IMR-90 (cell line): ENCODE results near the gene PID1. TPM values are rescaled to one million over a fixed set of nuclear protein-coding genes. Genes with fewer than 3 reads are reported as not detected.

Experiments used
- ATAC-seq: fragments of 200-7000 bp; cut with Tn5 transposase; 2 replicates; pipeline ENCODE4 v1.9.1; 2020; ENCODE audit warnings: low read depth, mild to moderate bottlenecking, moderate library complexity
- BruUV-seq: library from RNA; stranded (reverse); fragments of 400-500 nt; replicated peaks from 2 replicates; lab custom pipeline; 2021; lab: Mats Ljungman, UMichigan
- CTCF ChIA-PET: fragments of 300-600 bp; formaldehyde crosslinking; extraction: SDS; loops from one replicate; lab custom pipeline; 2021; ENCODE audit warnings: antibody characterized with exemption; lab: Yijun Ruan, JAX
- POLR2A ChIA-PET: fragments of 300-600 bp; sonication (Branson Sonifier 250); formaldehyde crosslinking; loops from one replicate; lab custom pipeline; 2022; ENCODE audit warnings: antibody characterized with exemption; ENCODE audit not compliant: unreplicated experiment; lab: Charles Lee
- DNase-seq: peaks from one replicate; pipeline ENCODE4 v3.0.0; 2013
- H2AFZ ChIP-seq: replicated peaks from 2 replicates; pipeline ENCODE3; 2013; ENCODE audit warnings: low read length, mild to moderate bottlenecking; ENCODE audit not compliant: poor library complexity
- H2AK5ac ChIP-seq: 2 replicates; pipeline ENCODE4 v1.6.1; 2013; ENCODE audit warnings: low read depth, low read length, inconsistent platforms
- H2AK9ac ChIP-seq: replicated peaks from 2 replicates; pipeline ENCODE3; 2013; ENCODE audit warnings: mild to moderate bottlenecking, low read depth, low read length, moderate library complexity; ENCODE audit not compliant: poor library complexity
- H2BK120ac ChIP-seq: 2 replicates; pipeline ENCODE4 v1.6.1; 2013; ENCODE audit warnings: low read depth, low read length, inconsistent platforms
- H2BK15ac ChIP-seq: 3 replicates; pipeline ENCODE4 v1.6.1; 2013; ENCODE audit warnings: low read depth, low read length, inconsistent platforms
- H2BK20ac ChIP-seq: 2 replicates; pipeline ENCODE4 v1.6.1; 2013; ENCODE audit warnings: low read depth, mild to moderate bottlenecking, inconsistent platforms, low read length, moderate library complexity
- H2BK5ac ChIP-seq: 2 replicates; pipeline ENCODE4 v1.6.1; 2013; ENCODE audit warnings: mild to moderate bottlenecking, low read depth, low read length, inconsistent platforms; ENCODE audit not compliant: poor library complexity, severe bottlenecking
- H3K14ac ChIP-seq: replicated peaks from 2 replicates; pipeline ENCODE4 v1.6.1; 2013; ENCODE audit warnings: low read depth, low read length, inconsistent platforms
- H3K18ac ChIP-seq: 2 replicates; pipeline ENCODE4 v1.6.1; 2013; ENCODE audit warnings: low read depth, low read length, control low read depth
- H3K23ac ChIP-seq: 2 replicates; pipeline ENCODE4 v1.6.1; 2013; ENCODE audit warnings: low read depth, low read length, inconsistent platforms
- H3K27ac ChIP-seq: 2 replicates; pipeline ENCODE4 v1.5.1; 2013; ENCODE audit warnings: mild to moderate bottlenecking, control low read depth, low read length; ENCODE audit not compliant: insufficient read depth
- H3K27me3 ChIP-seq: 2 replicates; pipeline ENCODE4 v1.6.1; 2013; ENCODE audit warnings: low read length; ENCODE audit not compliant: control insufficient read depth, insufficient read depth
- H3K36me3 ChIP-seq: 2 replicates; pipeline ENCODE4 v1.6.1; 2013; ENCODE audit warnings: low read length, mixed read lengths; ENCODE audit not compliant: control insufficient read depth, insufficient read depth
- H3K4ac ChIP-seq: 2 replicates; pipeline ENCODE4 v1.6.1; 2013; ENCODE audit warnings: low read depth, low read length, inconsistent platforms
- H3K4me1 ChIP-seq: 2 replicates; pipeline ENCODE4 v1.6.1; 2013; ENCODE audit warnings: low read length, mixed read lengths; ENCODE audit not compliant: control insufficient read depth, insufficient read depth
- H3K4me2 ChIP-seq: 2 replicates; pipeline ENCODE4 v1.6.1; 2013; ENCODE audit warnings: low read depth, mild to moderate bottlenecking, control low read depth, low read length, moderate library complexity
- H3K4me3 ChIP-seq: 2 replicates; pipeline ENCODE4 v1.5.1; 2013; ENCODE audit warnings: low read depth, mild to moderate bottlenecking, control low read depth, low read length, moderate library complexity; ENCODE audit not compliant: insufficient read depth
- H3K56ac ChIP-seq: 2 replicates; pipeline ENCODE4 v1.6.1; 2013; ENCODE audit warnings: low read length, inconsistent platforms; ENCODE audit not compliant: insufficient read depth; ENCODE audit errors: extremely low read depth
- H3K79me1 ChIP-seq, 2 experiments: 2 replicates each; pipeline ENCODE4 v1.6.1; 2013; ENCODE audit warnings: low read length in 2 of 2, inconsistent platforms in 1 of 2, low read depth in 1 of 2
- H3K9ac ChIP-seq: 2 replicates; pipeline ENCODE4 v1.6.1; 2013; ENCODE audit warnings: low read depth, low read length, control low read depth
- H3K9me1 ChIP-seq: 2 replicates; pipeline ENCODE4 v1.6.1; 2013; ENCODE audit warnings: low read length, inconsistent platforms; ENCODE audit not compliant: insufficient read depth
- H3K9me3 ChIP-seq: 2 replicates; pipeline ENCODE4 v1.6.1; 2013; ENCODE audit warnings: low read length; ENCODE audit not compliant: control insufficient read depth, insufficient read depth
- H4K20me1 ChIP-seq: 2 replicates; pipeline ENCODE4 v1.6.1; 2013; ENCODE audit warnings: low read length, inconsistent platforms; ENCODE audit not compliant: insufficient read depth
- H4K5ac ChIP-seq: 2 replicates; pipeline ENCODE4 v1.6.1; 2013; ENCODE audit warnings: mild to moderate bottlenecking, low read depth, low read length, control low read depth
- H4K8ac ChIP-seq, 2 experiments: 2 replicates each; pipeline ENCODE4 v1.6.1; 2013; ENCODE audit warnings: low read depth in 2 of 2, low read length in 2 of 2, control low read depth in 1 of 2, inconsistent platforms in 1 of 2
- H4K91ac ChIP-seq: 2 replicates; pipeline ENCODE4 v1.6.1; 2013; ENCODE audit warnings: low read depth, low read length, inconsistent platforms; ENCODE audit not compliant: insufficient read depth
- CEBPB ChIP-seq: IDR thresholded peaks from 2 replicates; pipeline ENCODE4 v1.6.1; 2012; ENCODE audit warnings: low read depth, low read length, improper control_type of control experiment
- CHD1 ChIP-seq: IDR thresholded peaks from 2 replicates; pipeline ENCODE4 v1.6.1; 2012; ENCODE audit warnings: low read depth, low read length, improper control_type of control experiment
- FOS ChIP-seq: fragments of 150-350 bp; IDR thresholded peaks from 2 replicates; pipeline ENCODE4 v1.6.1; 2016; ENCODE audit warnings: low read depth, low read length
- MAFK ChIP-seq: IDR thresholded peaks from 2 replicates; pipeline ENCODE4 v1.6.1; 2012; ENCODE audit warnings: low read depth, low read length, improper control_type of control experiment
- MAZ ChIP-seq: IDR thresholded peaks from 2 replicates; pipeline ENCODE4 v1.6.1; 2012; ENCODE audit warnings: low read depth, mild to moderate bottlenecking, low read length, improper control_type of control experiment, moderate library complexity, borderline replicate concordance
- NFE2L2 ChIP-seq: fragments of 150-350 bp; IDR thresholded peaks from 2 replicates; pipeline ENCODE4 v1.6.1; 2016; ENCODE audit warnings: low read depth, mild to moderate bottlenecking, low read length
- POLR2A ChIP-seq: IDR thresholded peaks from 2 replicates; pipeline ENCODE4 v1.6.1; 2012; ENCODE audit warnings: mild to moderate bottlenecking, low read depth, low read length
- RAD21 ChIP-seq: IDR thresholded peaks from 2 replicates; pipeline ENCODE4 v1.6.1; 2012; ENCODE audit warnings: low read length, improper control_type of control experiment
- RFX5 ChIP-seq: IDR thresholded peaks from 2 replicates; pipeline ENCODE4 v1.8.0; 2012; ENCODE audit warnings: low read depth, mild to moderate bottlenecking, low read length, moderate library complexity
- SMC3 ChIP-seq: fragments of 150-350 bp; IDR thresholded peaks from 2 replicates; pipeline ENCODE4 v1.6.1; 2016; ENCODE audit warnings: low read depth, mild to moderate bottlenecking, antibody characterized with exemption, low read length, moderate library complexity
- USF2 ChIP-seq: fragments of 150-350 bp; IDR thresholded peaks from 2 replicates; pipeline ENCODE4 v1.6.1; 2017; ENCODE audit warnings: mild to moderate bottlenecking, antibody characterized with exemption, low read length, low read depth
- WGBS, 2 experiments: methylation state at CpG; one replicate each; pipeline versions ENCODE4 v1.1.5 to v1.1.7; 2013; ENCODE audit warnings: missing lambda C conversion rate in 2 of 2; ENCODE audit not compliant: insufficient read length in 1 of 2; ENCODE audit errors: extremely low coverage in 2 of 2; 5-methylcytosine and 5-hydroxymethylcytosine counted together
- dilution Hi-C: fragments of 300-500 bp; cut with HindIII; formaldehyde crosslinking; loops from one replicate; pipeline ENCODE4 v1.14.3; 2018; ENCODE audit warnings: low sequenced_read_pairs; ENCODE audit not compliant: unreplicated experiment
- in situ Hi-C: fragments of 300-500 bp; cut with MboI; formaldehyde crosslinking; loops from 3 replicates; pipeline ENCODE4 v1.14.3; 2019; ENCODE audit warnings: low sequenced_read_pairs, inconsistent platforms, mixed read lengths
- intact Hi-C: fragments of 100-400 bp; cut with micrococcal nuclease; formaldehyde crosslinking; loops from 2 replicates; pipeline ENCODE4 v1.10.0; 2022
- polyA plus RNA-seq, 3 experiments: library from polyadenylated mRNA; depleted of rRNA; stranded (reverse); fragments of >200 nt; gene quantifications; 2 replicates each; pipeline ENCODE4 v1.2.3, GENCODE V29; 2012; ENCODE audit warnings: low replicate concordance in 1 of 3
- total RNA-seq: library from RNA; depleted of rRNA; stranded (reverse); fragments of >200 nt; gene quantifications from 2 replicates; pipeline ENCODE4 v1.2.3, GENCODE V29; 2012
- TF ChIP-seq, protein P1 (sequence below): conservative IDR thresholded peaks from 2 replicates; pipeline ENCODE4 v1.5.1; 2012; ENCODE audit warnings: mild to moderate bottlenecking, low read depth, low read length, improper control_type of control experiment
- TF ChIP-seq, protein P2 (sequence below): fragments of 150-350 bp; IDR thresholded peaks from 2 replicates; pipeline ENCODE4 v1.6.1; 2016; ENCODE audit warnings: low read depth, mild to moderate bottlenecking, low read length, moderate library complexity, borderline replicate concordance

The PID1 gene
- total and polyA plus RNA-seq, 2 of the 4 experiments (the other 2 are of a cell fraction) = 0.90 to 1.9 TPM

DNA sequence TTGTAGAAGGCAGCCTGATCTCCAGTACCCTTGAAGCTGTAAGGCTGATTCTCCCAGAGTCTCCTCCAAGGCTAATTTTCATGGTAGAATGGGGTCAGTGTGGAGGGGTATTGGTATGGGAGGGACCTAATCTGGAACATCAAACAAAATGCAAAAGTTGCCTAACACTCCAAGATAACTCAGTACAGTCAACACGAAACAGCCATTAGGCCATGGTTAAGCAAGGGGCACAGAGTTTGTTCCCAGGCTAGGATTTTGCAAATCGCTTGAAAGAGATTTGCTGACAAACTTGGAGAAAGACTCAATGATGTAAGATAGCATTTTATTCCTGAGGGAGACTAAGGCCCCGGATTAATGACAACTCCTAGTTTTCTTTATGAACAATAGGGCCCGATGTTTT is 5.4 kb downstream of the PID1 start:
- no peak overlapping the region for H2AFZ ChIP-seq
- BruUV-seq = no TSS peak
- dilution Hi-C loops = no loop called here

More for the DNA sequence above, 5.4 kb downstream of the PID1 start:
- Histone ChIP-seq H3K79me1 (no peaks in the 10 kb centered on the region), H3K4me3 (no peak overlapping the region), H4K20me1 (no peaks in the 10 kb centered on the region), H4K91ac (no peak overlapping the region), H3K27me3 (no peaks in the 10 kb centered on the region), H3K36me3 (no peaks in the 10 kb centered on the region), H2BK15ac (no peak overlapping the region), H3K23ac (no peak overlapping the region), H3K14ac (no peak overlapping the region), H3K9me3 (peaks cover 7% of the 10 kb centered on the region; the same call in 1 of the 2 replicates), H2BK120ac (no peak overlapping the region), H3K4ac (no peak overlapping the region), H3K4me2 (no peak overlapping the region), H2AK9ac (no peak overlapping the region), H3K18ac (no peak overlapping the region), H3K9ac (no peak overlapping the region), H2BK20ac (no peak overlapping the region), H2BK5ac (no peak overlapping the region), H4K5ac (no peak overlapping the region), H3K9me1 (no peaks in the 10 kb centered on the region), H4K8ac (no peak overlapping the region), H3K56ac (no peak overlapping the region), H2AK5ac (no peak overlapping the region), H3K27ac (no peak overlapping the region), H3K4me1 (no peaks in the 10 kb centered on the region)
- no CpG with 5 or more reads among the region's 4 CpGs for WGBS, 2 experiments
- CTCF ChIA-PET = no interaction called here
- intact Hi-C loops (no loop called here), in situ Hi-C loops (no loop called here)
- DNase-seq (no peak), ATAC-seq (no peak)
- POLR2A ChIA-PET = no interaction called here
- no peak for TF ChIP-seq MAZ
- TF ChIP-seq POLR2A = no peak
- TF ChIP-seq NFE2L2 = no peak
- TF ChIP-seq USF2 = no peak
- TF ChIP-seq, protein P1, sequence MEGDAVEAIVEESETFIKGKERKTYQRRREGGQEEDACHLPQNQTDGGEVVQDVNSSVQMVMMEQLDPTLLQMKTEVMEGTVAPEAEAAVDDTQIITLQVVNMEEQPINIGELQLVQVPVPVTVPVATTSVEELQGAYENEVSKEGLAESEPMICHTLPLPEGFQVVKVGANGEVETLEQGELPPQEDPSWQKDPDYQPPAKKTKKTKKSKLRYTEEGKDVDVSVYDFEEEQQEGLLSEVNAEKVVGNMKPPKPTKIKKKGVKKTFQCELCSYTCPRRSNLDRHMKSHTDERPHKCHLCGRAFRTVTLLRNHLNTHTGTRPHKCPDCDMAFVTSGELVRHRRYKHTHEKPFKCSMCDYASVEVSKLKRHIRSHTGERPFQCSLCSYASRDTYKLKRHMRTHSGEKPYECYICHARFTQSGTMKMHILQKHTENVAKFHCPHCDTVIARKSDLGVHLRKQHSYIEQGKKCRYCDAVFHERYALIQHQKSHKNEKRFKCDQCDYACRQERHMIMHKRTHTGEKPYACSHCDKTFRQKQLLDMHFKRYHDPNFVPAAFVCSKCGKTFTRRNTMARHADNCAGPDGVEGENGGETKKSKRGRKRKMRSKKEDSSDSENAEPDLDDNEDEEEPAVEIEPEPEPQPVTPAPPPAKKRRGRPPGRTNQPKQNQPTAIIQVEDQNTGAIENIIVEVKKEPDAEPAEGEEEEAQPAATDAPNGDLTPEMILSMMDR = no peak
- no peak for TF ChIP-seq RAD21
- no peak for TF ChIP-seq CEBPB
- no peak for TF ChIP-seq CHD1
- TF ChIP-seq MAFK = no peak
- TF ChIP-seq, protein P2, sequence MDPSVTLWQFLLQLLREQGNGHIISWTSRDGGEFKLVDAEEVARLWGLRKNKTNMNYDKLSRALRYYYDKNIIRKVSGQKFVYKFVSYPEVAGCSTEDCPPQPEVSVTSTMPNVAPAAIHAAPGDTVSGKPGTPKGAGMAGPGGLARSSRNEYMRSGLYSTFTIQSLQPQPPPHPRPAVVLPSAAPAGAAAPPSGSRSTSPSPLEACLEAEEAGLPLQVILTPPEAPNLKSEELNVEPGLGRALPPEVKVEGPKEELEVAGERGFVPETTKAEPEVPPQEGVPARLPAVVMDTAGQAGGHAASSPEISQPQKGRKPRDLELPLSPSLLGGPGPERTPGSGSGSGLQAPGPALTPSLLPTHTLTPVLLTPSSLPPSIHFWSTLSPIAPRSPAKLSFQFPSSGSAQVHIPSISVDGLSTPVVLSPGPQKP = no peak
- no peak for TF ChIP-seq RFX5
- no peak for TF ChIP-seq FOS
- TF ChIP-seq SMC3 = no peak
